Adrenal gland (tissue), 5 donors: ENCODE results near the gene SCRN3.

Experiments used
- POLR2A ChIP-seq, 2 donors: fragments of 450-650 bp; IDR thresholded peaks; one replicate each; pipeline ENCODE4 v1.6.1; 2017; ENCODE audit warnings: antibody characterized with exemption in 2 of 2, mild to moderate bottlenecking in 2 of 2, moderate library complexity in 1 of 2
- TF ChIP-seq, protein P1 (sequence below), 6 experiments: fragments of 450-650 bp in 4 of 6; fragments of 200-600 bp in 2 of 6; sonication (generic) in 1 of 6; IDR thresholded peaks; 1 replicate in 5 of 6; 2 replicates in 1 of 6; pipeline versions ENCODE4 v1.5.1 to v1.8.0; 2016 to 2021; ENCODE audit warnings: antibody characterized with exemption in 6 of 6, mild to moderate bottlenecking in 2 of 6, moderate library complexity in 1 of 6
- donor health status: DM: no; HTN: no; CAD: no.

DNA sequence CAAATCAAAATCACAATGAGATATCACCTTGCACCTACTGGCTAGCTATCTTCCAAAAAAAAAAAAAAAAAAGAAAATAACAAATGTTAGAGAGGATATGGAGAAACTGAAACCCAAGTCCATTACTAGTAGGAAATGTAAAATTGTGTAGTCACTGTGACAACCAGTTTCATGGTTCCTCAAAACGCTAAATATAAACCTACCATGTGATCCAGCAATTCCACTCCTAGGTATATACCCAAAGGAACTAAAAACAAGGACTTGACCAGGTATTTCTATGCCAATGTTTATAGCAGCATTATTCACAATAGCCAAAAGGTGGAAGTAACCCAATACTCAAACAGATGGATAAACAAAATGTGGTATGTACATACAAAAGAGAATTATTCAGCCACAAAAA, 11.7 kb upstream of the SCRN3 start:
- TF ChIP-seq POLR2A (IDR thresholded peaks at IDR 0.05) = no peak
- TF ChIP-seq, protein P1, sequence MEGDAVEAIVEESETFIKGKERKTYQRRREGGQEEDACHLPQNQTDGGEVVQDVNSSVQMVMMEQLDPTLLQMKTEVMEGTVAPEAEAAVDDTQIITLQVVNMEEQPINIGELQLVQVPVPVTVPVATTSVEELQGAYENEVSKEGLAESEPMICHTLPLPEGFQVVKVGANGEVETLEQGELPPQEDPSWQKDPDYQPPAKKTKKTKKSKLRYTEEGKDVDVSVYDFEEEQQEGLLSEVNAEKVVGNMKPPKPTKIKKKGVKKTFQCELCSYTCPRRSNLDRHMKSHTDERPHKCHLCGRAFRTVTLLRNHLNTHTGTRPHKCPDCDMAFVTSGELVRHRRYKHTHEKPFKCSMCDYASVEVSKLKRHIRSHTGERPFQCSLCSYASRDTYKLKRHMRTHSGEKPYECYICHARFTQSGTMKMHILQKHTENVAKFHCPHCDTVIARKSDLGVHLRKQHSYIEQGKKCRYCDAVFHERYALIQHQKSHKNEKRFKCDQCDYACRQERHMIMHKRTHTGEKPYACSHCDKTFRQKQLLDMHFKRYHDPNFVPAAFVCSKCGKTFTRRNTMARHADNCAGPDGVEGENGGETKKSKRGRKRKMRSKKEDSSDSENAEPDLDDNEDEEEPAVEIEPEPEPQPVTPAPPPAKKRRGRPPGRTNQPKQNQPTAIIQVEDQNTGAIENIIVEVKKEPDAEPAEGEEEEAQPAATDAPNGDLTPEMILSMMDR (IDR thresholded peaks at IDR 0.05) = no peak
